PC-9 (cell line): Measurements from ENCODE around the gene BLM.

Experiments used
- CTCF ChIP-seq: fragments of 200-600 bp; sonication (generic); conservative IDR thresholded peaks from 2 replicates; pipeline ENCODE4 v1.6.1; 2017; ENCODE audit warnings: mixed run types, antibody characterized with exemption, mild to moderate bottlenecking, moderate library complexity
- EZH2 ChIP-seq: fragments of 200-600 bp; sonication (generic); IDR thresholded peaks from 2 replicates; pipeline ENCODE4 v1.8.0; 2017; ENCODE audit warnings: antibody characterized with exemption, low read depth

GRCh38 chr15:90864507-90864906 lies 147.4 kb downstream of the BLM start:
- no peak for TF ChIP-seq CTCF
- TF ChIP-seq EZH2: no peak
